DND-41 (cell line): ENCODE data around the gene LCAT.

Experiments
- ATAC-seq: fragments of 200-7000 bp; cut with Tn5 transposase; 3 replicates; pipeline ENCODE4 v1.9.1; 2021; ENCODE audit warnings: low read depth; ENCODE audit not compliant: insufficient read depth
- DNase-seq: peaks from one replicate; pipeline ENCODE4 v3.0.0-alpha.2; 2020
- H2AFZ ChIP-seq: 2 replicates; pipeline ENCODE4 v1.6.0; 2012; ENCODE audit warnings: low read depth, low read length
- H3K27ac ChIP-seq: 2 replicates; pipeline ENCODE4 v1.5.1; 2012; ENCODE audit warnings: low read length, inconsistent platforms
- H3K27me3 ChIP-seq: fragments of 200-600 bp; sonication (generic); 2 replicates; pipeline ENCODE4 v1.6.0; 2012; ENCODE audit warnings: low read length, mild to moderate bottlenecking, inconsistent platforms; ENCODE audit not compliant: insufficient read depth, poor library complexity
- H3K36me3 ChIP-seq: 2 replicates; pipeline ENCODE4 v1.5.1; 2012; ENCODE audit warnings: low read length, inconsistent platforms; ENCODE audit not compliant: insufficient read depth
- H3K4me1 ChIP-seq: 2 replicates; pipeline ENCODE4 v1.5.1; 2012; ENCODE audit warnings: mild to moderate bottlenecking, low read length; ENCODE audit not compliant: insufficient read depth
- H3K4me2 ChIP-seq: 2 replicates; pipeline ENCODE4 v1.6.0; 2012; ENCODE audit warnings: mild to moderate bottlenecking, moderate library complexity, low read length, inconsistent platforms; ENCODE audit not compliant: insufficient read depth
- H3K4me3 ChIP-seq, 2 experiments: fragments of 200-600 bp in 1 of 2; shearing (Covaris generic) in 1 of 2; 2 replicates each; pipeline ENCODE4 v1.5.1; 2012 to 2016; ENCODE audit warnings: inconsistent platforms in 2 of 2, low read length in 2 of 2, mild to moderate bottlenecking in 2 of 2, low read depth in 1 of 2, moderate library complexity in 1 of 2
- H3K79me2 ChIP-seq: 2 replicates; pipeline ENCODE4 v1.6.0; 2012; ENCODE audit warnings: low read length, inconsistent platforms; ENCODE audit not compliant: insufficient read depth
- H3K9ac ChIP-seq: 2 replicates; pipeline ENCODE4 v1.6.0; 2012; ENCODE audit warnings: low read depth, mild to moderate bottlenecking, inconsistent platforms, low read length, moderate library complexity
- H3K9me3 ChIP-seq: 2 replicates; pipeline ENCODE4 v1.5.1; 2012; ENCODE audit warnings: low read length, moderate library complexity, mild to moderate bottlenecking, inconsistent platforms; ENCODE audit not compliant: insufficient read depth, severe bottlenecking
- H4K20me1 ChIP-seq: 2 replicates; pipeline ENCODE4 v1.6.0; 2012; ENCODE audit warnings: low read length; ENCODE audit not compliant: insufficient read depth
- CTCF ChIP-seq: IDR thresholded peaks from 2 replicates; pipeline ENCODE4 v1.5.1; 2012; ENCODE audit warnings: borderline replicate concordance, low read length, moderate library complexity, mild to moderate bottlenecking; ENCODE audit not compliant: poor library complexity, severe bottlenecking; ENCODE audit errors: extremely low read depth
- EZH2 ChIP-seq: IDR thresholded peaks from 3 replicates; pipeline ENCODE4 v1.6.1; 2012; ENCODE audit warnings: borderline replicate concordance, low read depth, mild to moderate bottlenecking, moderate library complexity, low read length, inconsistent platforms; ENCODE audit not compliant: severe bottlenecking

Gene LCAT

GRCh38 chr16:67979955-67980678, 36.2 kb upstream of the LCAT start, which contains the start of gene DPEP3:
TSS of gene DPEP3 (minus strand) at chr16:67980499. CDS start at chr16:67980380, 119 bp downstream.
- Histone ChIP-seq H3K4me1 (peaks cover 23% of the 10 kb centered on the region), H3K4me2 (no peak within 1 kb of the TSS), H3K9ac (no peak within 1 kb of the TSS), H3K79me2 (no peaks in the 10 kb centered on the region), H2AFZ (no peak within 1 kb of the TSS), H3K4me3 (no peak within 1 kb of the TSS), H4K20me1 (no peaks in the 10 kb centered on the region), H3K27me3 (no peaks in the 10 kb centered on the region), H3K9me3 (no peaks in the 10 kb centered on the region), H3K36me3 (no peaks in the 10 kb centered on the region), H3K27ac (no peak within 1 kb of the TSS)
- ATAC-seq, result no peak
- no peak for DNase-seq
- TF ChIP-seq EZH2 (no peak), CTCF (peak; percentile 17)

- ATAC-seq (no peak), DNase-seq (no peak)
- H3K4me1 ChIP-seq, result no peaks in the 10 kb centered on the region
- H3K79me2 ChIP-seq, result no peaks in the 10 kb centered on the region
- TF ChIP-seq CTCF, result no peak
- no peaks in the 10 kb centered on the region for H3K36me3 ChIP-seq
- no peak overlapping the region for H3K4me3 ChIP-seq
- H3K27ac ChIP-seq, result no peak overlapping the region
- H4K20me1 ChIP-seq, result no peaks in the 10 kb centered on the region
- no peak overlapping the region for H3K9ac ChIP-seq
- no peak overlapping the region for H2AFZ ChIP-seq
- H3K4me2 ChIP-seq, result no peak overlapping the region
- no peaks in the 10 kb centered on the region for H3K9me3 ChIP-seq
- H3K27me3 ChIP-seq, result no peaks in the 10 kb centered on the region
These were observed 33.7 kb upstream of the LCAT start for GRCh38 chr16:67977469-67978227.

GRCh38 chr16:67977005-67977404, 33.1 kb upstream of the LCAT start:
- no peaks in the 10 kb centered on the region for H4K20me1 ChIP-seq
- H3K4me2 ChIP-seq, result no peak overlapping the region
- no peaks in the 10 kb centered on the region for H3K4me1 ChIP-seq
- H3K27ac ChIP-seq, result no peak overlapping the region
- H3K36me3 ChIP-seq, result no peaks in the 10 kb centered on the region
- H3K9ac ChIP-seq, result no peak overlapping the region; the same call in 1 of the 2 replicates
- no peaks in the 10 kb centered on the region for H3K79me2 ChIP-seq
- H3K9me3 ChIP-seq, result no peaks in the 10 kb centered on the region
- DNase-seq (no peak), ATAC-seq (no peak)
- H3K27me3 ChIP-seq, result no peaks in the 10 kb centered on the region
- TF ChIP-seq EZH2 (no peak), CTCF (no peak)
- H3K4me3 ChIP-seq, result no peak overlapping the region
- no peak overlapping the region for H2AFZ ChIP-seq
